Measurements from ENCODE around the gene U2AF2. TPM values are rescaled to one million over a fixed set of nuclear protein-coding genes. Genes with fewer than 3 reads are reported as not detected.

The U2AF2 gene
- polyA plus RNA-seq, 1 donor from 2014 or later: 129 TPM

DNA sequence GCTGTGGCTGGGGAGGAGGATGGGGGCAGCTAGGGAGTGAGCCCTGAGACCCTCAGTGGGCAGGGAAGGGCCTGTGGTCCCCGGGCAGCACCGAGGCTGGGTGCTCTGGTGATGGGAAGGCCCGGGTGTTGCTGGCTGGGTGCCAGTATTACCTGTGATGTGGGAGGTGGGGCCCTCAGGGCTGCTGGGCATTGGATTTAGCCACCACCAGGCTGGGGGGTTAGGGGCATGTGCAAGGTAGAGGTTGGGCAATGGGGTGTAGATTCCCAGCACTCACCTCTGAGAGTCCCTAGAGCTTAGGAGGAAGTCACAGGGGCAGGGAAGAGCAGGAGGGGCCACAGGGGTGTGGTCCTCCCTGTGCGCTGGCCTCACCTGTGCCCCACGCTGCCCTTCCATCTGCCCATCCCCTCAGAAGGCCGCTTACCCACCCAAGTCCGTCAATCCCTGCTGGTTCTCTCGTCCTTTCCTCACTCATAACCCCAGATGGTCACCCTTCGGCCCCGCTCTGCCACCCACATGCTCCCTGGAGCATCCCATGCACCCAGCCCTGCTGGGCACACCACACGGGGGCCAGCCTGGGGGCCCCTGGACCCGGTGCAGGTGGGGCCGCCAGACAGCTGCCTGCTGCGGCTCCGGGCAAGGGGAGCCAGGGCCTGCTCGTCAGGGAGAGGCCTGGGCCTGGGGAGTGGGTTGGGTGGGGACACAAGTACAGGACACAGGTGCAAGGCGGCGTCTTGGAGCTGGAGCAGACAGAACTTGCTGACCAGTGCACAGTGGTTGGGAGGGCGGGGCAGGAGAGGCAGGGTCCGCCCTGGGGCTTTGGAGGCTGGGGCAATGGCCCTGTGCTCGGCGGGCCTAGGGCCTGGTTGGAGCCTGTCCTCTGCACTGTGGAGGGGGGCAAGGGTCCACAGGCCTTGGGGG is 32.7 kb downstream of the U2AF2 start:
- Histone ChIP-seq H3K27ac (ENCODE audit: low read length) (no peak overlapping the region), H3K79me2 (replicated peaks; ENCODE audit: insufficient read depth, low read length) (peaks cover 5% of the 10 kb centered on the region), H3K36me3 (ENCODE audit: insufficient read depth, low read length) (no peaks in the 10 kb centered on the region), H3F3A (ENCODE audit: insufficient read depth, low read length, poor library complexity, severe bottlenecking) (no peaks in the 10 kb centered on the region), H4K20me1 (ENCODE audit: insufficient read depth) (no peaks in the 10 kb centered on the region), H2AFZ (ENCODE audit: low read depth, low read length) (no peak overlapping the region), H3K9me3 (ENCODE audit: low read length) (no peaks in the 10 kb centered on the region), H3K4me2 (ENCODE audit: low read length) (no peak overlapping the region), H3K9me2 (ENCODE audit: insufficient read depth, low read length) (no peaks in the 10 kb centered on the region), H3K9ac (ENCODE audit: low read length) (no peak overlapping the region), H3K4me3 (ENCODE audit: low read length) (no peak overlapping the region), H3K27me3 (ENCODE audit: insufficient read depth, low read depth, low read length) (no peaks in the 10 kb centered on the region)
- no peak for TF ChIP-seq EZH2 (IDR thresholded peaks at IDR 0.05; ENCODE audit: borderline replicate concordance, insufficient read depth, low read length, poor library complexity, severe bottlenecking)
- TF ChIP-seq, protein P1, sequence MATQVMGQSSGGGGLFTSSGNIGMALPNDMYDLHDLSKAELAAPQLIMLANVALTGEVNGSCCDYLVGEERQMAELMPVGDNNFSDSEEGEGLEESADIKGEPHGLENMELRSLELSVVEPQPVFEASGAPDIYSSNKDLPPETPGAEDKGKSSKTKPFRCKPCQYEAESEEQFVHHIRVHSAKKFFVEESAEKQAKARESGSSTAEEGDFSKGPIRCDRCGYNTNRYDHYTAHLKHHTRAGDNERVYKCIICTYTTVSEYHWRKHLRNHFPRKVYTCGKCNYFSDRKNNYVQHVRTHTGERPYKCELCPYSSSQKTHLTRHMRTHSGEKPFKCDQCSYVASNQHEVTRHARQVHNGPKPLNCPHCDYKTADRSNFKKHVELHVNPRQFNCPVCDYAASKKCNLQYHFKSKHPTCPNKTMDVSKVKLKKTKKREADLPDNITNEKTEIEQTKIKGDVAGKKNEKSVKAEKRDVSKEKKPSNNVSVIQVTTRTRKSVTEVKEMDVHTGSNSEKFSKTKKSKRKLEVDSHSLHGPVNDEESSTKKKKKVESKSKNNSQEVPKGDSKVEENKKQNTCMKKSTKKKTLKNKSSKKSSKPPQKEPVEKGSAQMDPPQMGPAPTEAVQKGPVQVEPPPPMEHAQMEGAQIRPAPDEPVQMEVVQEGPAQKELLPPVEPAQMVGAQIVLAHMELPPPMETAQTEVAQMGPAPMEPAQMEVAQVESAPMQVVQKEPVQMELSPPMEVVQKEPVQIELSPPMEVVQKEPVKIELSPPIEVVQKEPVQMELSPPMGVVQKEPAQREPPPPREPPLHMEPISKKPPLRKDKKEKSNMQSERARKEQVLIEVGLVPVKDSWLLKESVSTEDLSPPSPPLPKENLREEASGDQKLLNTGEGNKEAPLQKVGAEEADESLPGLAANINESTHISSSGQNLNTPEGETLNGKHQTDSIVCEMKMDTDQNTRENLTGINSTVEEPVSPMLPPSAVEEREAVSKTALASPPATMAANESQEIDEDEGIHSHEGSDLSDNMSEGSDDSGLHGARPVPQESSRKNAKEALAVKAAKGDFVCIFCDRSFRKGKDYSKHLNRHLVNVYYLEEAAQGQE (IDR thresholded peaks at IDR 0.05; ENCODE audit: borderline replicate concordance): no peak
- TF ChIP-seq CTCF (IDR thresholded peaks at IDR 0.05; ENCODE audit: poor library complexity, severe bottlenecking): no peak
- TF ChIP-seq POLR2AphosphoS5 (IDR thresholded peaks at IDR 0.05): no peak
- no peak for TF ChIP-seq TAF1 (IDR thresholded peaks at IDR 0.05; ENCODE audit: low read depth)
- no peak for TF ChIP-seq EP300 (conservative IDR thresholded peaks at IDR 0.05; ENCODE audit: poor library complexity, severe bottlenecking)
- no peak for TF ChIP-seq MXI1 (conservative IDR thresholded peaks at IDR 0.05; ENCODE audit: poor library complexity, severe bottlenecking)
- TF ChIP-seq RAD21 (conservative IDR thresholded peaks at IDR 0.05): no peak
- TF ChIP-seq SMC3 (conservative IDR thresholded peaks at IDR 0.05; ENCODE audit: poor library complexity): no peak

- no peaks in the 10 kb centered on the region for H3F3A ChIP-seq (ENCODE audit: insufficient read depth, low read length, poor library complexity, severe bottlenecking)
- H3K36me3 ChIP-seq (ENCODE audit: insufficient read depth, low read length): no peaks in the 10 kb centered on the region
- no peak for TF ChIP-seq SMC3 (conservative IDR thresholded peaks at IDR 0.05; ENCODE audit: poor library complexity)
- TF ChIP-seq CTCF (IDR thresholded peaks at IDR 0.05; ENCODE audit: poor library complexity, severe bottlenecking): no peak
- TF ChIP-seq MXI1 (conservative IDR thresholded peaks at IDR 0.05; ENCODE audit: poor library complexity, severe bottlenecking): no peak
- TF ChIP-seq, protein P1 (IDR thresholded peaks at IDR 0.05; ENCODE audit: borderline replicate concordance): no peak
- TF ChIP-seq POLR2AphosphoS5 (IDR thresholded peaks at IDR 0.05): no peak
- no peak for TF ChIP-seq RAD21 (conservative IDR thresholded peaks at IDR 0.05)
- TF ChIP-seq EZH2 (IDR thresholded peaks at IDR 0.05; ENCODE audit: borderline replicate concordance, insufficient read depth, low read length, poor library complexity, severe bottlenecking): no peak
- TF ChIP-seq TAF1 (IDR thresholded peaks at IDR 0.05; ENCODE audit: low read depth): no peak
- no peak for TF ChIP-seq EP300 (conservative IDR thresholded peaks at IDR 0.05; ENCODE audit: poor library complexity, severe bottlenecking)
- no peaks in the 10 kb centered on the region for H3K27me3 ChIP-seq (ENCODE audit: insufficient read depth, low read depth, low read length)
- no peak overlapping the region for H2AFZ ChIP-seq (ENCODE audit: low read depth, low read length)
- H3K27ac ChIP-seq (ENCODE audit: low read length): no peak overlapping the region
- peaks cover 3% of the 10 kb centered on the region for H3K79me2 ChIP-seq (replicated peaks; ENCODE audit: insufficient read depth, low read length)
- H3K9ac ChIP-seq (ENCODE audit: low read length): no peak overlapping the region
- H3K9me3 ChIP-seq (ENCODE audit: low read length): no peaks in the 10 kb centered on the region
- no peaks in the 10 kb centered on the region for H4K20me1 ChIP-seq (ENCODE audit: insufficient read depth)
- no peaks in the 10 kb centered on the region for H3K9me2 ChIP-seq (ENCODE audit: insufficient read depth, low read length)
- no peak overlapping the region for H3K4me2 ChIP-seq (ENCODE audit: low read length)
- H3K4me3 ChIP-seq (ENCODE audit: low read length): no peak overlapping the region
Observed at GRCh38 chr19:55688422-55689218, 33.8 kb downstream of the U2AF2 start.

All from neural cell (in vitro differentiated cells).